Right lobe of liver (tissue), 4 donors: Measurements from ENCODE around the gene DCC.

Experiments used
- POLR2A ChIP-seq: fragments of 450-650 bp; IDR thresholded peaks from one replicate; pipeline ENCODE4 v1.6.1; 2017; ENCODE audit warnings: antibody characterized with exemption, mild to moderate bottlenecking
- TF ChIP-seq, protein P1 (sequence below), 4 donors: fragments of 200-600 bp in 3 of 4; fragments of 450-650 bp in 1 of 4; IDR thresholded peaks; one replicate each; pipeline versions ENCODE4 v1.5.1 to v1.8.0; 2016 to 2022; ENCODE audit warnings: antibody characterized with exemption in 4 of 4, mild to moderate bottlenecking in 2 of 4
- donor health status: DM: no; HTN: no; CAD: no.
- donor health status: DM: no; HTN: no; CAD: no.
- donor health status: DM: no; HTN: yes; CAD: no.

DNA sequence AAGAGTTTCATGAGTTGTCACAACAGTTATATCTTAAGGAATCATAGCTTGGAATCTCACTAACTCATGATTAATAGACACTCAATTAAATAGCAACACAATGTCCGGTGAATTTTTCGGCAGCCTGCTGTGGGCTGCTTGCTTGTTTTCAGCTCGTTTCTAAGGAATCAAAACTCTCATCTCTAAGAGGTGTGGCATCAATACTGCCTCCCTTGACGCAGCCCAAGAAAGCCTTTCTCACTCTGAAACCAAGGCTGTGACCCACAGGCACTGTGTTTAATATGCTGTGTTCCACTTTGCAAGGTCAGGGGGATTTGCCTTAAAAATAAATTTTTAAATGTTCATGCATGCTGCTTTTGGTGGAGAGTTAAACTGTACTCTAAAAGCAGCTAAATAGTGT, 5.4 kb downstream of the DCC start:
- TF ChIP-seq, protein P1, sequence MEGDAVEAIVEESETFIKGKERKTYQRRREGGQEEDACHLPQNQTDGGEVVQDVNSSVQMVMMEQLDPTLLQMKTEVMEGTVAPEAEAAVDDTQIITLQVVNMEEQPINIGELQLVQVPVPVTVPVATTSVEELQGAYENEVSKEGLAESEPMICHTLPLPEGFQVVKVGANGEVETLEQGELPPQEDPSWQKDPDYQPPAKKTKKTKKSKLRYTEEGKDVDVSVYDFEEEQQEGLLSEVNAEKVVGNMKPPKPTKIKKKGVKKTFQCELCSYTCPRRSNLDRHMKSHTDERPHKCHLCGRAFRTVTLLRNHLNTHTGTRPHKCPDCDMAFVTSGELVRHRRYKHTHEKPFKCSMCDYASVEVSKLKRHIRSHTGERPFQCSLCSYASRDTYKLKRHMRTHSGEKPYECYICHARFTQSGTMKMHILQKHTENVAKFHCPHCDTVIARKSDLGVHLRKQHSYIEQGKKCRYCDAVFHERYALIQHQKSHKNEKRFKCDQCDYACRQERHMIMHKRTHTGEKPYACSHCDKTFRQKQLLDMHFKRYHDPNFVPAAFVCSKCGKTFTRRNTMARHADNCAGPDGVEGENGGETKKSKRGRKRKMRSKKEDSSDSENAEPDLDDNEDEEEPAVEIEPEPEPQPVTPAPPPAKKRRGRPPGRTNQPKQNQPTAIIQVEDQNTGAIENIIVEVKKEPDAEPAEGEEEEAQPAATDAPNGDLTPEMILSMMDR (IDR thresholded peaks at IDR 0.05) = no peak
- TF ChIP-seq POLR2A = no peak
